H1 (cell line): ENCODE measurements around the gene TCAP.
A peak's percentile ranks its signal among the peaks of the same experiment; 100 is the strongest.

Source experiments
- CEBPB ChIP-seq: IDR thresholded peaks from 2 replicates; pipeline ENCODE4 v1.6.1; 2012; ENCODE audit warnings: low read depth, low read length
- CTCF ChIP-seq, 3 experiments: IDR thresholded peaks; 1 replicate in 2 of 3; 2 replicates in 1 of 3; pipeline versions ENCODE4 v1.5.1 to v1.6.1; 2011; ENCODE audit warnings: low read length in 3 of 3, mild to moderate bottlenecking in 3 of 3, inconsistent platforms in 2 of 3, low read depth in 1 of 3, moderate library complexity in 1 of 3; ENCODE audit not compliant: insufficient read depth in 1 of 3; ENCODE audit errors: control extremely low read depth in 1 of 3
- EGR1 ChIP-seq: IDR thresholded peaks from 2 replicates; pipeline ENCODE4 v1.6.1; 2011; ENCODE audit warnings: low read depth, low read length, borderline replicate concordance
- JUND ChIP-seq: IDR thresholded peaks from 2 replicates; pipeline ENCODE4 v1.6.1; 2011; ENCODE audit warnings: mild to moderate bottlenecking, improper control_type of control experiment, low read length
- POLR2AphosphoS5 ChIP-seq: IDR thresholded peaks from 2 replicates; pipeline ENCODE4 v1.6.1; 2011; ENCODE audit warnings: low read depth, low read length
- SUZ12 ChIP-seq: fragments of 200-600 bp; sonication (generic); IDR thresholded peaks from 2 replicates; pipeline ENCODE4 v1.6.1; 2012; ENCODE audit warnings: mild to moderate bottlenecking, inconsistent platforms, low read length, moderate library complexity, mixed read lengths
- YY1 ChIP-seq: IDR thresholded peaks from 2 replicates; pipeline ENCODE4 v1.6.1; 2011; ENCODE audit warnings: low read depth, mild to moderate bottlenecking, low read length

DNA sequence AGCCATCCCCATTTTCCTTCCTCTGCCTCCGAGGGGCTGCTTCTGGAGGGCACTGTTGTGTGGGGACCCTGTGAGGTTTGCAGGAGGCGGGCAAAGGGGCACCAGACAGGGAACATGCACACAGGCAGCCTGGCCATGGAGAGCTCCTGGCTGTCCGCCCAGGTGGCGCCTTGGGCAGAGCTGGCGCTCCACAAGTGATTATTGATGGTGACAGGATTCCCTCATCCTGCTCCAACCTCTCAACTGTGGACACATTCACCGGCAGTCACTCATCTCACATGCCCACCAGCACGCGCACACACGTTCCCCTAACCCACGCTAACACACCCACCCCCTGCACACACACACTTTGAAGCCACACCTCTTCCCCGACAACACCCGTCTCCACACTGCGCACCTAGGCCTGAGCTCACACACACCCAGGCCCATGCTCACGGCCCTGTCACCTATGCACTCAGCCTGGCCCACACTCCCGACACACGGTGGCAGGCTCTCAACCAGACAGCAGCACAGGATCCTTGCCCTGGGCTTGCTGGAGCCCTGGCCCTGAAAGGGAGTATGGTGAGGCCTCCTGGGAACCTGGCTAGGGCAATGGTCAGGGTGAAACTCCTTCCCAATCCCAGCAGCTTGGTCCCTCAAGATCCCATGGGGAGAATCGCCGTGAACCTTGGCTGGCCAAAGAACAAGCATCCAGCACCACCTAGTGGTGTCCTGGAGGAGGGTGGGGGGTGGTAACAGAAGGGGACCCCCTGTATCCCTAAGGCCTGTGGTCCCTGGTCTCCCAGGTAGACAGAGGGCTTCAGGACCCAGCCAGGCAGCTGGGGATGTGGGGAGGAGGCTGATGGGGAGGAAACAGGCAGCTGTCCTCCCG is 6.7 kb downstream of the TCAP start:
- TF ChIP-seq CTCF (IDR thresholded peaks at IDR 0.05; ENCODE audit: control extremely low read depth in 1 of 3, insufficient read depth in 1 of 3, low read depth in 1 of 3, low read length in 3 of 3) = peak; percentile 86 to 93 (median 92)
- TF ChIP-seq EGR1 = no peak
- no peak for TF ChIP-seq JUND
- TF ChIP-seq YY1 = no peak
- TF ChIP-seq POLR2AphosphoS5 = no peak; the same call in 1 of the 2 replicates
- no peak for TF ChIP-seq CEBPB
- TF ChIP-seq SUZ12 = no peak
